ENCODE data around the gene SCYGR1. TPM values are rescaled to one million over a fixed set of nuclear protein-coding genes. Genes with fewer than 3 reads are reported as not detected.

Gene SCYGR1
- polyA plus RNA-seq, 1 donor from 2014 or later = not detected

- H3K4me2 ChIP-seq (ENCODE audit: low read length) = no peak overlapping the region
- H3K9me2 ChIP-seq (ENCODE audit: insufficient read depth, low read length) = no peaks in the 10 kb centered on the region
- no peaks in the 10 kb centered on the region for H4K20me1 ChIP-seq (ENCODE audit: insufficient read depth)
- H3K27ac ChIP-seq (ENCODE audit: low read length) = no peak overlapping the region
- H3K9me3 ChIP-seq (ENCODE audit: low read length) = no peaks in the 10 kb centered on the region
- no peaks in the 10 kb centered on the region for H3F3A ChIP-seq (ENCODE audit: insufficient read depth, low read length, poor library complexity, severe bottlenecking)
- no peak for TF ChIP-seq TAF1 (IDR thresholded peaks at IDR 0.05; ENCODE audit: low read depth)
- TF ChIP-seq SMC3 (conservative IDR thresholded peaks at IDR 0.05; ENCODE audit: poor library complexity) = no peak
- no peak for TF ChIP-seq POLR2AphosphoS5 (IDR thresholded peaks at IDR 0.05)
- no peak for TF ChIP-seq EZH2 (IDR thresholded peaks at IDR 0.05; ENCODE audit: borderline replicate concordance, insufficient read depth, low read length, poor library complexity, severe bottlenecking)
- TF ChIP-seq, protein P1, sequence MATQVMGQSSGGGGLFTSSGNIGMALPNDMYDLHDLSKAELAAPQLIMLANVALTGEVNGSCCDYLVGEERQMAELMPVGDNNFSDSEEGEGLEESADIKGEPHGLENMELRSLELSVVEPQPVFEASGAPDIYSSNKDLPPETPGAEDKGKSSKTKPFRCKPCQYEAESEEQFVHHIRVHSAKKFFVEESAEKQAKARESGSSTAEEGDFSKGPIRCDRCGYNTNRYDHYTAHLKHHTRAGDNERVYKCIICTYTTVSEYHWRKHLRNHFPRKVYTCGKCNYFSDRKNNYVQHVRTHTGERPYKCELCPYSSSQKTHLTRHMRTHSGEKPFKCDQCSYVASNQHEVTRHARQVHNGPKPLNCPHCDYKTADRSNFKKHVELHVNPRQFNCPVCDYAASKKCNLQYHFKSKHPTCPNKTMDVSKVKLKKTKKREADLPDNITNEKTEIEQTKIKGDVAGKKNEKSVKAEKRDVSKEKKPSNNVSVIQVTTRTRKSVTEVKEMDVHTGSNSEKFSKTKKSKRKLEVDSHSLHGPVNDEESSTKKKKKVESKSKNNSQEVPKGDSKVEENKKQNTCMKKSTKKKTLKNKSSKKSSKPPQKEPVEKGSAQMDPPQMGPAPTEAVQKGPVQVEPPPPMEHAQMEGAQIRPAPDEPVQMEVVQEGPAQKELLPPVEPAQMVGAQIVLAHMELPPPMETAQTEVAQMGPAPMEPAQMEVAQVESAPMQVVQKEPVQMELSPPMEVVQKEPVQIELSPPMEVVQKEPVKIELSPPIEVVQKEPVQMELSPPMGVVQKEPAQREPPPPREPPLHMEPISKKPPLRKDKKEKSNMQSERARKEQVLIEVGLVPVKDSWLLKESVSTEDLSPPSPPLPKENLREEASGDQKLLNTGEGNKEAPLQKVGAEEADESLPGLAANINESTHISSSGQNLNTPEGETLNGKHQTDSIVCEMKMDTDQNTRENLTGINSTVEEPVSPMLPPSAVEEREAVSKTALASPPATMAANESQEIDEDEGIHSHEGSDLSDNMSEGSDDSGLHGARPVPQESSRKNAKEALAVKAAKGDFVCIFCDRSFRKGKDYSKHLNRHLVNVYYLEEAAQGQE (IDR thresholded peaks at IDR 0.05; ENCODE audit: borderline replicate concordance) = no peak
- no peak for TF ChIP-seq CTCF (IDR thresholded peaks at IDR 0.05; ENCODE audit: poor library complexity, severe bottlenecking)
- no peak overlapping the region for H2AFZ ChIP-seq (ENCODE audit: low read depth, low read length)
- H3K79me2 ChIP-seq (replicated peaks; ENCODE audit: insufficient read depth, low read length) = no peaks in the 10 kb centered on the region
- H3K9ac ChIP-seq (ENCODE audit: low read length) = no peak overlapping the region
- H3K36me3 ChIP-seq (ENCODE audit: insufficient read depth, low read length) = no peaks in the 10 kb centered on the region
- H3K4me3 ChIP-seq (ENCODE audit: low read length) = no peak overlapping the region
- no peaks in the 10 kb centered on the region for H3K27me3 ChIP-seq (ENCODE audit: insufficient read depth, low read depth, low read length)
These were observed 45.4 kb upstream of the SCYGR1 start for GRCh38 chr2:227433171-227433570.

DNA sequence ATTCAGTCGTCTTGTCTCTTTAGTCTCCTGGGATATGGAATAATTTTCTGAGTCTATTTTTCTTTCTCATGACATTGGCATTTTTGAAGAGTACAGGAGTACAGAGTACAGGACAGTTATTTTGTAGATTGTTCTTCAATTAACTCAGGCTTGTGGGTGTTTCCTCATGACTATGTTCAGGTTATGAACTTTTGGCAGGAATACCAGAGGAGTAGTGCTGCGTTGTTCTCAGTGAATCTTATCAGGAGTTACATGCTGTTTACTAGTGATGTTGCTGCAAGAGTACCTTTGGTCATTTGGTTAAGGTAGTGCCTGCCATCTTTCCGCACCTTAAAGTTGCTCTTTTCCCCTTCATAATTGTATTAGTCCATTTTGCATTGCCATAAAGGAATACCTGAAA is 42.9 kb upstream of the SCYGR1 start:
- Histone ChIP-seq H3F3A (ENCODE audit: insufficient read depth, low read length, poor library complexity, severe bottlenecking) (no peaks in the 10 kb centered on the region), H3K79me2 (replicated peaks; ENCODE audit: insufficient read depth, low read length) (no peaks in the 10 kb centered on the region), H3K9ac (ENCODE audit: low read length) (no peak overlapping the region), H3K4me3 (ENCODE audit: low read length) (no peak overlapping the region), H3K9me2 (ENCODE audit: insufficient read depth, low read length) (no peaks in the 10 kb centered on the region), H3K9me3 (ENCODE audit: low read length) (no peaks in the 10 kb centered on the region), H3K36me3 (ENCODE audit: insufficient read depth, low read length) (no peaks in the 10 kb centered on the region), H3K27me3 (ENCODE audit: insufficient read depth, low read depth, low read length) (no peaks in the 10 kb centered on the region), H4K20me1 (ENCODE audit: insufficient read depth) (no peaks in the 10 kb centered on the region), H3K4me2 (ENCODE audit: low read length) (no peak overlapping the region), H2AFZ (ENCODE audit: low read depth, low read length) (no peak overlapping the region), H3K27ac (ENCODE audit: low read length) (no peak overlapping the region)
- TF ChIP-seq, protein P1 (IDR thresholded peaks at IDR 0.05; ENCODE audit: borderline replicate concordance) = no peak
- TF ChIP-seq TAF1 (IDR thresholded peaks at IDR 0.05; ENCODE audit: low read depth) (no peak), EZH2 (IDR thresholded peaks at IDR 0.05; ENCODE audit: borderline replicate concordance, insufficient read depth, low read length, poor library complexity, severe bottlenecking) (no peak), POLR2AphosphoS5 (IDR thresholded peaks at IDR 0.05) (no peak), CTCF (IDR thresholded peaks at IDR 0.05; ENCODE audit: poor library complexity, severe bottlenecking) (no peak), RAD21 (conservative IDR thresholded peaks at IDR 0.05) (no peak), MXI1 (conservative IDR thresholded peaks at IDR 0.05; ENCODE audit: poor library complexity, severe bottlenecking) (no peak), EP300 (conservative IDR thresholded peaks at IDR 0.05; ENCODE audit: poor library complexity, severe bottlenecking) (no peak), SMC3 (conservative IDR thresholded peaks at IDR 0.05; ENCODE audit: poor library complexity) (no peak)
